ENCODE results near the gene SCYL1. TPM values are rescaled to one million over a fixed set of nuclear protein-coding genes. Genes with fewer than 3 reads are reported as not detected.
A peak's percentile ranks its signal among the peaks of the same experiment; 100 is the strongest.

Gene SCYL1
- total and polyA plus RNA-seq, 4 donors, result 33.7 to 62.0 (median 52.6) TPM

DNA sequence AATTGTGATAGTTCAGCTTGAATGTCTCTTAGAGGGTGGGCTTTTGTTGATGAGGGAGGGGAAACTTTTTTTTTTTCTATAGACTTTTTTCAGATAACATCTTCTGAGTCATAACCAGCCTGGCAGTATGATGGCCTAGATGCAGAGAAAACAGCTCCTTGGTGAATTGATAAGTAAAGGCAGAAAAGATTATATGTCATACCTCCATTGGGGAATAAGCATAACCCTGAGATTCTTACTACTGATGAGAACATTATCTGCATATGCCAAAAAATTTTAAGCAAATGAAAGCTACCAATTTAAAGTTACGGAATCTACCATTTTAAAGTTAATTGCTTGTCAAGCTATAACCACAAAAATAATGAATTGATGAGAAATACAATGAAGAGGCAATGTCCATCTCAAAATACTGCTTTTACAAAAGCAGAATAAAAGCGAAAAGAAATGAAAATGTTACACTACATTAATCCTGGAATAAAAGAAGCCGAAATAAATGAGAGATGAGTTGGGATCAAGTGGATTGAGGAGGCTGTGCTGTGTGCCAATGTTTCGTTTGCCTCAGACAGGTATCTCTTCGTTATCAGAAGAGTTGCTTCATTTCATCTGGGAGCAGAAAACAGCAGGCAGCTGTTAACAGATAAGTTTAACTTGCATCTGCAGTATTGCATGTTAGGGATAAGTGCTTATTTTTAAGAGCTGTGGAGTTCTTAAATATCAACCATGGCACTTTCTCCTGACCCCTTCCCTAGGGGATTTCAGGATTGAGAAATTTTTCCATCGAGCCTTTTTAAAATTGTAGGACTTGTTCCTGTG, 22.1 kb upstream of the SCYL1 start:
- H3K4me1 ChIP-seq (ENCODE audit: control insufficient read depth in 4 of 4, insufficient read depth in 4 of 4, low read length in 3 of 4), result peaks cover 0 to 40% (median 21%) of the 10 kb centered on the region in 4 donors

More for the DNA sequence above, 22.1 kb upstream of the SCYL1 start:
- peak; percentile 8 to 9 for TF ChIP-seq RAD21 (IDR thresholded peaks at IDR 0.05)
- TF ChIP-seq TAF1 (conservative IDR thresholded peaks at IDR 0.05), result peak; percentile 18
- TF ChIP-seq, protein P1, sequence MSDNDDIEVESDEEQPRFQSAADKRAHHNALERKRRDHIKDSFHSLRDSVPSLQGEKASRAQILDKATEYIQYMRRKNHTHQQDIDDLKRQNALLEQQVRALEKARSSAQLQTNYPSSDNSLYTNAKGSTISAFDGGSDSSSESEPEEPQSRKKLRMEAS (IDR thresholded peaks at IDR 0.05), result no peak
- TF ChIP-seq, protein P2, sequence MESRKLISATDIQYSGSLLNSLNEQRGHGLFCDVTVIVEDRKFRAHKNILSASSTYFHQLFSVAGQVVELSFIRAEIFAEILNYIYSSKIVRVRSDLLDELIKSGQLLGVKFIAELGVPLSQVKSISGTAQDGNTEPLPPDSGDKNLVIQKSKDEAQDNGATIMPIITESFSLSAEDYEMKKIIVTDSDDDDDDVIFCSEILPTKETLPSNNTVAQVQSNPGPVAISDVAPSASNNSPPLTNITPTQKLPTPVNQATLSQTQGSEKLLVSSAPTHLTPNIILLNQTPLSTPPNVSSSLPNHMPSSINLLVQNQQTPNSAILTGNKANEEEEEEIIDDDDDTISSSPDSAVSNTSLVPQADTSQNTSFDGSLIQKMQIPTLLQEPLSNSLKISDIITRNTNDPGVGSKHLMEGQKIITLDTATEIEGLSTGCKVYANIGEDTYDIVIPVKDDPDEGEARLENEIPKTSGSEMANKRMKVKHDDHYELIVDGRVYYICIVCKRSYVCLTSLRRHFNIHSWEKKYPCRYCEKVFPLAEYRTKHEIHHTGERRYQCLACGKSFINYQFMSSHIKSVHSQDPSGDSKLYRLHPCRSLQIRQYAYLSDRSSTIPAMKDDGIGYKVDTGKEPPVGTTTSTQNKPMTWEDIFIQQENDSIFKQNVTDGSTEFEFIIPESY (IDR thresholded peaks at IDR 0.05), result peak; percentile 21
- no peak for TF ChIP-seq GABPA (IDR thresholded peaks at IDR 0.05 in 1 of 2, conservative IDR thresholded peaks at IDR 0.05 in 1 of 2)
- TF ChIP-seq EGR1 (IDR thresholded peaks at IDR 0.05; ENCODE audit: low read depth in 2 of 2), result no peak
- no peak for TF ChIP-seq CTCF (IDR thresholded peaks at IDR 0.05; ENCODE audit: low read depth, low read length, missing input control)
- TF ChIP-seq, protein P3, sequence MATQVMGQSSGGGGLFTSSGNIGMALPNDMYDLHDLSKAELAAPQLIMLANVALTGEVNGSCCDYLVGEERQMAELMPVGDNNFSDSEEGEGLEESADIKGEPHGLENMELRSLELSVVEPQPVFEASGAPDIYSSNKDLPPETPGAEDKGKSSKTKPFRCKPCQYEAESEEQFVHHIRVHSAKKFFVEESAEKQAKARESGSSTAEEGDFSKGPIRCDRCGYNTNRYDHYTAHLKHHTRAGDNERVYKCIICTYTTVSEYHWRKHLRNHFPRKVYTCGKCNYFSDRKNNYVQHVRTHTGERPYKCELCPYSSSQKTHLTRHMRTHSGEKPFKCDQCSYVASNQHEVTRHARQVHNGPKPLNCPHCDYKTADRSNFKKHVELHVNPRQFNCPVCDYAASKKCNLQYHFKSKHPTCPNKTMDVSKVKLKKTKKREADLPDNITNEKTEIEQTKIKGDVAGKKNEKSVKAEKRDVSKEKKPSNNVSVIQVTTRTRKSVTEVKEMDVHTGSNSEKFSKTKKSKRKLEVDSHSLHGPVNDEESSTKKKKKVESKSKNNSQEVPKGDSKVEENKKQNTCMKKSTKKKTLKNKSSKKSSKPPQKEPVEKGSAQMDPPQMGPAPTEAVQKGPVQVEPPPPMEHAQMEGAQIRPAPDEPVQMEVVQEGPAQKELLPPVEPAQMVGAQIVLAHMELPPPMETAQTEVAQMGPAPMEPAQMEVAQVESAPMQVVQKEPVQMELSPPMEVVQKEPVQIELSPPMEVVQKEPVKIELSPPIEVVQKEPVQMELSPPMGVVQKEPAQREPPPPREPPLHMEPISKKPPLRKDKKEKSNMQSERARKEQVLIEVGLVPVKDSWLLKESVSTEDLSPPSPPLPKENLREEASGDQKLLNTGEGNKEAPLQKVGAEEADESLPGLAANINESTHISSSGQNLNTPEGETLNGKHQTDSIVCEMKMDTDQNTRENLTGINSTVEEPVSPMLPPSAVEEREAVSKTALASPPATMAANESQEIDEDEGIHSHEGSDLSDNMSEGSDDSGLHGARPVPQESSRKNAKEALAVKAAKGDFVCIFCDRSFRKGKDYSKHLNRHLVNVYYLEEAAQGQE (IDR thresholded peaks at IDR 0.05), result no peak
- no peak for TF ChIP-seq NR2F2 (IDR thresholded peaks at IDR 0.05)
- TF ChIP-seq FOXA1 (IDR thresholded peaks at IDR 0.05), result no peak
- no peak for TF ChIP-seq HNF4G (IDR thresholded peaks at IDR 0.05)
- TF ChIP-seq SP1 (IDR thresholded peaks at IDR 0.05), result no peak
- TF ChIP-seq YY1 (IDR thresholded peaks at IDR 0.05), result peak; percentile 16
- peak in 1 of 2 donors; percentile 52 for TF ChIP-seq JUND (IDR thresholded peaks at IDR 0.05)
- no peak for TF ChIP-seq RXRA (IDR thresholded peaks at IDR 0.05)
- TF ChIP-seq FOXA2 (IDR thresholded peaks at IDR 0.05), result no peak
- TF ChIP-seq, protein P4, sequence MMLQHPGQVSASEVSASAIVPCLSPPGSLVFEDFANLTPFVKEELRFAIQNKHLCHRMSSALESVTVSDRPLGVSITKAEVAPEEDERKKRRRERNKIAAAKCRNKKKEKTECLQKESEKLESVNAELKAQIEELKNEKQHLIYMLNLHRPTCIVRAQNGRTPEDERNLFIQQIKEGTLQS (IDR thresholded peaks at IDR 0.05), result no peak
- no peak for TF ChIP-seq HNF4A (conservative IDR thresholded peaks at IDR 0.05)
- peak; percentile 45 for DNase-seq (ENCODE audit: low spot score)
- WGBS, result under 1% methylated on average over 6 of the region's 6 CpGs
- H3K27ac ChIP-seq (ENCODE audit: low read depth in 1 of 2, low read length in 2 of 2), result peak overlapping the region; percentile 100
- H3K36me3 ChIP-seq (ENCODE audit: control insufficient read depth in 4 of 4, insufficient read depth in 3 of 4, low read depth in 1 of 4, low read length in 3 of 4), result peaks cover 8 to 48% (median 25%) of the 10 kb centered on the region in 4 donors
- no peaks in the 10 kb centered on the region for H3K27me3 ChIP-seq (ENCODE audit: control insufficient read depth in 4 of 4, insufficient read depth in 4 of 4, low read length in 3 of 4)
- peak overlapping the region; percentile 100 for H3K9ac ChIP-seq (ENCODE audit: low read depth in 1 of 2, low read length in 2 of 2)
- peak overlapping the region; percentile 67 to 100 (median 85) for H3K4me3 ChIP-seq (ENCODE audit: low read depth in 1 of 3, low read length in 3 of 3)
- H3K9me3 ChIP-seq (ENCODE audit: control insufficient read depth in 4 of 4, low read length in 3 of 4), result no peaks in the 10 kb centered on the region
